ENCODE measurements around the gene PTPRG.

PTPRG gene

DNA sequence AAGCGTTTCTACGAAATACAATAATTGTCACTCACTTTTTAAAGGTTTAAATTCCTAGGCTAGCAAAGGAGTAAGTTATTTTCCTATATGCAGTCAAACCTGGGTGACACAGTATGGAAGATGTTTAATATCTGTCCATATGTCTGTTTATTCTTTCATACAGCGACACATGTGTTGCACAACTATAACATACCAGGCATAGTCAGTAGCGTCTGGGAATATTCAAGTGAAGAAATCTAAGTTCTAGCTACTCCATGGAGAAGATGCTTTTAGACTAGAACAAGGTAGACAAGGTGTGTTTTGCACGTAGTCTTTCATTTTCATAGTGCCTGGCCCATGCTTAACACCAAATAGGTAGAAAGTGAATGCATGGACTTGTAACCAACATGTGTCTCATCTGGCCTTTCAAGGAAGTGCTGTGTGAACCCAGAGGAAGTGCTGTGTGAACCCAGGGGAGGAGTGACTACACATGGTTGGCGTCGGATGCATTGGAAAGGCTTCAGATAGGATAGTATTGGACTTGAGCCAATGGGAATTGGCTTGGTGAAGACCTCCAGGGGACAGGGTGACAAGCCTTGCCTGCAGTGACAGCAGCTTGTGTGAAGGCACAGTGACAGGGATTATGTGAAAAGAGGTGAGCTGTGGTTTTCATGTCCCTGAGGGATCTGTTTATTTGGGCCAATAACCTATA, 267.0 kb downstream of the PTPRG start:
- in situ Hi-C loops (cut with HindIII; ENCODE audit: low sequenced_read_pairs): no loop called here
- TF ChIP-seq, protein P1, sequence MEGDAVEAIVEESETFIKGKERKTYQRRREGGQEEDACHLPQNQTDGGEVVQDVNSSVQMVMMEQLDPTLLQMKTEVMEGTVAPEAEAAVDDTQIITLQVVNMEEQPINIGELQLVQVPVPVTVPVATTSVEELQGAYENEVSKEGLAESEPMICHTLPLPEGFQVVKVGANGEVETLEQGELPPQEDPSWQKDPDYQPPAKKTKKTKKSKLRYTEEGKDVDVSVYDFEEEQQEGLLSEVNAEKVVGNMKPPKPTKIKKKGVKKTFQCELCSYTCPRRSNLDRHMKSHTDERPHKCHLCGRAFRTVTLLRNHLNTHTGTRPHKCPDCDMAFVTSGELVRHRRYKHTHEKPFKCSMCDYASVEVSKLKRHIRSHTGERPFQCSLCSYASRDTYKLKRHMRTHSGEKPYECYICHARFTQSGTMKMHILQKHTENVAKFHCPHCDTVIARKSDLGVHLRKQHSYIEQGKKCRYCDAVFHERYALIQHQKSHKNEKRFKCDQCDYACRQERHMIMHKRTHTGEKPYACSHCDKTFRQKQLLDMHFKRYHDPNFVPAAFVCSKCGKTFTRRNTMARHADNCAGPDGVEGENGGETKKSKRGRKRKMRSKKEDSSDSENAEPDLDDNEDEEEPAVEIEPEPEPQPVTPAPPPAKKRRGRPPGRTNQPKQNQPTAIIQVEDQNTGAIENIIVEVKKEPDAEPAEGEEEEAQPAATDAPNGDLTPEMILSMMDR (IDR thresholded peaks at IDR 0.05; ENCODE audit: low read depth, low read length, missing control alignments): no peak
- no peak for DNase-seq (ENCODE audit: low read depth)
- no peak overlapping the region for H3K4me3 ChIP-seq (ENCODE audit: low read depth, low read length)

DNA sequence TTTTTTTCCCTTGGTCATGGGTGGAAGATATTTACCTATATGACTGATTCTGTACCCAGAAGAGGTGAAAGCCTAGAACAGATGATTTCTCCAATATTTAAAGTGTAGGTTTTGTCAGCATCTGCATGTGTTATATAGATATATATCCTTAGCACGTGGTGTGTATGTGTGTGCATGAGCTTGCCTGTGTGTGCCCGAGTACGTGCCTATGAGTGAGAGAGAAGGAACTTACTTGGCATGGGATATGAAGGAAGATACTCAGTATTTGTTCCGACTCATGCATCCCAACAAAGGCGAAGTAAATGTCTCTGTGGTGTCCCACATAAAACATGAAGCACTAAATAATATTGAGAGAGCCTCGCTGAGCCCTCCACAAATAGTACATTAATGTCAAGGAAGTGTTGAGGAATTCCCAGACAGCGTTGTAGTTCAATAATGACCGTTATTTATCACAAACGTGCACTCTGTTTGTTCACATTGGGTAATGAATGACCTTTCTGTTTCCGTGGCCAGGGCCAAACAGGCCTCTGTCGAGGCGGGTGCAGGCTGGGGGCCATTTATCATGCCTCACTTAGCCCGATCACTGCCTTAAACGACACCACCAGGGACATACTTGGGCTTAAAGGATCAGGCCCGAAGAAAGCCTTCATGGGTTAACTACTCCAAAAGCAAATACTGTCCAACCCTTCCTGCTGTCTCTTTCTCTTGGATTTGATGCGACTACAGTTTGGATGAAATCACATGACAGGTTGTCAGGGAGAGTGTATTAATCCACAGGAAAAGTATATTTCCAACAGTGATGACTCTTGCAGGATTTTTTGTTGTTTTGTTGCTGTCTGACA, 267.7 kb downstream of the PTPRG start:
- H3K4me3 ChIP-seq (ENCODE audit: low read depth, low read length): no peak overlapping the region
- in situ Hi-C loops (cut with HindIII; ENCODE audit: low sequenced_read_pairs): no loop called here
- TF ChIP-seq, protein P1 (IDR thresholded peaks at IDR 0.05; ENCODE audit: low read depth, low read length, missing control alignments): no peak
- DNase-seq (ENCODE audit: low read depth): no peak

DNA sequence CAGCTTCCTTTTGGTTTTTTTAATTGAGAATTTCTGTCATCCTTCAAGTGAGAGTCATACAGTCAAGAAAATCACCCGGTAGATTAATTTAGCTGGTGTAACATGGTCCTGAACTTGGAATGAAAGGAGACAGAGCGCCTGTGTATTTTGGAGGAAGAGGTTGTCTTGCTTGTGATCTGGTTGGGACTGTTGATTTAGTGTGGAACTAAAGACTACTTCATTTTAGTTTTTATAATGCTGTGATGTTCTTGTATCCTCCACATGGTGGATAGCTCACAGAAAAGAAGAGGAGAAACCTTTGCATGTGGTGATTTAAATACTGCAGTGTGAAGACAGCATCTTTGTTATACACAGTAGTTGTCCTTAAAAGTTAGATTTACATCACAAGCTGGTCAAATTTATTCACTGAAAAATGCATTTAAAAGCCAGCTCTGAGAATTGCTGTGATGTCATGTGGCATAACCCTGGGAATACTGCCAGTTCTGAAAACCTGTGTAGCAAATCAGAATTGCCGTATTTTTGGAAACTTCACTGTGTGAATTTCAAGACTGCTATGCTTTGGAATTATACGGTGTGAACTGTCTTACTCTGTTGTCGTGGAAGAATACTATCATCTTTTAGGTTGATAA, 268.5 kb downstream of the PTPRG start:
- peak; percentile 41 for DNase-seq (ENCODE audit: low read depth)
- H3K4me3 ChIP-seq (ENCODE audit: low read depth, low read length): no peak overlapping the region
- TF ChIP-seq, protein P1 (IDR thresholded peaks at IDR 0.05; ENCODE audit: low read depth, low read length, missing control alignments): no peak
- in situ Hi-C loops (cut with HindIII; ENCODE audit: low sequenced_read_pairs): no loop called here

DNA sequence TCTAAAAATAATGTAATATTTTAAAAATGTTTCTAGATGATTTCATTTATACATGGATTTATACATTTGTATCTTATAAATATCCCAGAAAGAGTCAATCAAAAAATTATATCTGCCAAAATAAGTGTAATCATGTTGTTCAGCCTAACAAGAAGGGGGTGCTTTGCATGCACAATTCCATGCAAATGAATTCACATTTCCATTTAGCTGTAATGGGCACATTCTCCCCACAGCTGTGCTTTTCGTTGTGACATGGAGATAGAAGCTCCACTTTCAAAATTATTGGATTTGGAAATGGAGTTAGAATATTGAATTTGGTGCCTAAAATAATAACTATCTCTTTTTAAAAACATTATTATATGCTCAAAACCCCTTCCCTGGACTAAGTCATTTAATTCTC, 270.6 kb downstream of the PTPRG start:
- no peak overlapping the region for H3K4me3 ChIP-seq (ENCODE audit: low read depth, low read length)
- TF ChIP-seq, protein P1 (IDR thresholded peaks at IDR 0.05; ENCODE audit: low read depth, low read length, missing control alignments): no peak
- in situ Hi-C loops (cut with HindIII; ENCODE audit: low sequenced_read_pairs): no loop called here
- DNase-seq (ENCODE audit: low read depth): no peak

DNA sequence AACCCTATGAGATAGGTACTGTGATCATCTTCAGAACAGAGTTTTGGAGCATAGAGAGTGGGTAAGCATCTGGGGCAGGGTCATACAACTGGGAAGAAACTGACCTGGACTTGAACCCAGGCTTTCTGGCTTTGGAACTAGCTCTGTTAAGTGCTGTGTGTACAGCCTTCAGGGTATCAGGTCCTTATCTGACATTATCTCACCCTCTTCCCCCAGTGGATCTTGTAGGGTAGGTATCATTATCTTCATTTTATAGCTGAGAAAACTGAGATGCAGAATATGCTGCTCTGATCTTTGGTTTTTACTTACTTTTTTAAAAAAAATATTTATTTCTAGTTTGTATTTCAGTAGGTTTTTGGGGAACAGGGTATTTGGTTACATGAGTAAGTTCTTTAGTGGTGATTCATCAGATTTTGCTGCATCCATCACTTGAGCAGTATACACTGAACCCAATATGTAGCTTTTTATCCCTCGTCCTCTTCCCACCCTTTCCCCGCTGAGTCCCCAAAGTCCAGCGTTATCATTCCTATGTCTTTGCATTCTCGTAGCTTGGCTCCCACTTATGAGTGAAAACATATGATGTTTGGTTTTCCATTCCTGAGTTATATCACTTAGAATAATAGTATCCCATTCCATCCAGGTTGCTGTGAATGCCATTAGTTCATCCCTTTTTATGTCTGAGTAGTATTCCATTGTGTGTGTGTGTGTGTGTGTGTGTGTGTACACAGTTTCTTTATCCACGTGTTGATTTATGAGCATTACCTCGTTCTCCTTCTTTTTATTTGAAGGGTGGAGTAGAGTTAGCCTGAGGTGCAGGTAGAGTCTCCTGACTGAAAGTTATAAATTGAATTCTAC, 271.2 kb downstream of the PTPRG start:
- in situ Hi-C loops (cut with HindIII; ENCODE audit: low sequenced_read_pairs): no loop called here
- no peak overlapping the region for H3K4me3 ChIP-seq (ENCODE audit: low read depth, low read length)
- DNase-seq (ENCODE audit: low read depth): no peak
- TF ChIP-seq, protein P1 (IDR thresholded peaks at IDR 0.05; ENCODE audit: low read depth, low read length, missing control alignments): no peak

DNA sequence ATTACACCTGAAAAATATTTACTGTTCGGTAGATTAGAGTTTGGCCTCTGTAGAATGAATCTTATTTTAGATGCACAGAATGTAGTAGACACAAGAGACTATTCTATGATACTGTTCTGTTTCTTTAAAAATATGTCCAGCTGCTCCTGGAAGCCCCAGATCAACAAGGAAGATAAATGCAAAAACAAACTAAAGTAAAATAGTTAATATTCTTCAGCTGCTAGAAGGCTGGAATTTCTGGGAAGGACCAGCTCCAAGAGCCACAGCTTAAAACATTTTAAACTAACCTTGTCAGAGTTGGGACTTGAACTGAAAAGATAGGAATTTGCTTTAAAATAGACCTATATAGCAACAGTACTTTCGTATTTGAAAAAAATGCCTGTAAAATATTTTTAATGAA, 277.9 kb downstream of the PTPRG start:
- no peak overlapping the region for H3K4me3 ChIP-seq (ENCODE audit: low read depth, low read length)
- TF ChIP-seq, protein P1 (IDR thresholded peaks at IDR 0.05; ENCODE audit: low read depth, low read length, missing control alignments): no peak
- in situ Hi-C loops (cut with HindIII; ENCODE audit: low sequenced_read_pairs): no loop called here
- DNase-seq (ENCODE audit: low read depth): no peak

Data from astrocyte of the cerebellum (primary cell).